GM10266 (cell line): ENCODE results near the gene XYLT1.

Experiments
- DNase-seq: peaks from one replicate; pipeline ENCODE4 v3.0.0; 2012; ENCODE audit errors: extremely low spot score
- TF ChIP-seq, protein P1 (sequence below): IDR thresholded peaks from 2 replicates; pipeline ENCODE4 v1.5.1; 2012; ENCODE audit warnings: mild to moderate bottlenecking, low read depth; ENCODE audit not compliant: control insufficient read depth, insufficient read depth; ENCODE audit errors: missing control alignments

Gene XYLT1

DNA sequence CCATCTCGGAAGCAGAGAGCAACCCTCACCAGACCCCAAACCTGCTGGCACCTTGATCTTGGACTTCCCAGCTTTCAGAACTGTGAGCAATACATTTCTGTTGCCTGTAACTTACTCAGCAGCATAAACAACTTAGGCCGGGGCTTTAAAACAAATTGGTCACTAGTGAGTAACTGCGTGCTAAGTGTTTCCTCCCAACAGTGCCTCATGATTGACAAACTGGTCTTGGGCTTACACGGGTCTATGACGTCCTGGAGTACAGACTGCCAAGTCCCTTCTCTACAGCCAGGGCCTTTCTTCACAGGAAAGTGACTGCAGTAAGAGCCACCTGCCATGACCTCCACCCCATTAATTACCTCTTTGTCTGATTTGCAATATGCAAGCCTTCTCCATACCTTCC is 136.7 kb downstream of the XYLT1 start:
- no peak for DNase-seq

DNA sequence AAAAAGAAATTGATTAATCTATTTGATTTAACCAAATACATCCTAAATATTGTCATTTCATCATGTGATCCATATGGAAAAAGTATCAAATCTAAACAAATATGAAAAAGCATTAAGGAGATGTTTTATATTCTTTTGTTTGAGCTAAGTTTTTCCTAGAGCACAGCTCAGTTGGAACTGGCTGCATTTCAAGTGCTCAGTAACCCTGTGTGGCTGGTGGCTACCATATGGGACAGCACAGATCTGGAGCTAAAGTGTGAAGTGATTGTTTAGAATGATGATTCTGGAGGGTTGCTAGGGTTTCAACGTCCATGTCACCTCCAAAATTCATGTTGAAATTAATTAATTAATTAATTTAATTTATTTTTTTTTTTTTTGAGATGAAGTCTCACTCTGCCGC is 137.5 kb downstream of the XYLT1 start:
- DNase-seq, result no peak

More for the DNA sequence above, 136.7 kb downstream of the XYLT1 start:
- TF ChIP-seq, protein P1, sequence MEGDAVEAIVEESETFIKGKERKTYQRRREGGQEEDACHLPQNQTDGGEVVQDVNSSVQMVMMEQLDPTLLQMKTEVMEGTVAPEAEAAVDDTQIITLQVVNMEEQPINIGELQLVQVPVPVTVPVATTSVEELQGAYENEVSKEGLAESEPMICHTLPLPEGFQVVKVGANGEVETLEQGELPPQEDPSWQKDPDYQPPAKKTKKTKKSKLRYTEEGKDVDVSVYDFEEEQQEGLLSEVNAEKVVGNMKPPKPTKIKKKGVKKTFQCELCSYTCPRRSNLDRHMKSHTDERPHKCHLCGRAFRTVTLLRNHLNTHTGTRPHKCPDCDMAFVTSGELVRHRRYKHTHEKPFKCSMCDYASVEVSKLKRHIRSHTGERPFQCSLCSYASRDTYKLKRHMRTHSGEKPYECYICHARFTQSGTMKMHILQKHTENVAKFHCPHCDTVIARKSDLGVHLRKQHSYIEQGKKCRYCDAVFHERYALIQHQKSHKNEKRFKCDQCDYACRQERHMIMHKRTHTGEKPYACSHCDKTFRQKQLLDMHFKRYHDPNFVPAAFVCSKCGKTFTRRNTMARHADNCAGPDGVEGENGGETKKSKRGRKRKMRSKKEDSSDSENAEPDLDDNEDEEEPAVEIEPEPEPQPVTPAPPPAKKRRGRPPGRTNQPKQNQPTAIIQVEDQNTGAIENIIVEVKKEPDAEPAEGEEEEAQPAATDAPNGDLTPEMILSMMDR, result no peak

DNA sequence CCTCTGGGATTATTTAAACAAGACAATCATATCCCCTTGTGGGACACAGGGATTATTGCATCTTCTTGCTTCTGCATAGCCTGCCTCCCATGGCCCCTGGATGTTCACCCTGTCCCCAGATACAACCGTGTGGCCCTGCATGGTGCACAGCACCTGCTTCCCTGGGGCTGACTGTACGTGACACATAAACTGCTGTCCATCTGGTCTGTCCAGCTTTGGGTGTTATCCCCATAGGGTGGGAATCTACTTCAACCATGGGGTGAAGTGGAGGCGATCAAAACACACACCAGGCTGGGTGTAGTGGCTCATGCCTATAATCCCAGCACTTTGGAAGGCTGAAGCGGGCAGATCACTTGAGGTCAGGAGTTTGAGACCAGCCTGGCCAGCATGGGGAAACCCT is 138.8 kb downstream of the XYLT1 start:
- no peak for DNase-seq
- TF ChIP-seq, protein P1, result no peak

More for the DNA sequence above, 137.5 kb downstream of the XYLT1 start:
- TF ChIP-seq, protein P1, result no peak

DNA sequence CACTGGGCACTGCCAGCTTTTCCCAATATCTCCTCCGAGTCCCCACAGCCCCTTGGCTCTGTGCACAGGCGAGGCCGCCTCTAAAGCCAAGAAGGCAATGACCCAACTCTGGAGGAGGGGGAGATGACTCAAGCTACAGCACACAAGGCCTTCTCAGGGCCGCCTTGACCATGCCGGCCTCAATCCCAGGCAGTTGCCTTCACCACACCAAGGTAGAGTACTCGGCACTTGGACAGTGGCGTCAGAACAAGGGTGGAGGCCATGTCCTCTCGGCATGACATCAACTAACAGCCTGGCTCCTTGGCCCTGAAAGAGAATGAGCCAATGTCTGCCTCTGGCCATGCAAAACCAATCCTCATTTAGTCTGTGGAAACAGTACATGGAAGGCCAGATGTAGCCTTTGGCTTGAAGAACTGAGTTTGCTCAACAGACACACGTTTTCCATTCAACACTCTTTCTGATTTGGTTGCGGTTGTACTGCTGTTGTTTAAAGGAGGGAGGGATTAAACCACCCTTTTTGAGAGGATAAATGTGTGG is 139.6 kb downstream of the XYLT1 start:
- no peak for DNase-seq

DNA sequence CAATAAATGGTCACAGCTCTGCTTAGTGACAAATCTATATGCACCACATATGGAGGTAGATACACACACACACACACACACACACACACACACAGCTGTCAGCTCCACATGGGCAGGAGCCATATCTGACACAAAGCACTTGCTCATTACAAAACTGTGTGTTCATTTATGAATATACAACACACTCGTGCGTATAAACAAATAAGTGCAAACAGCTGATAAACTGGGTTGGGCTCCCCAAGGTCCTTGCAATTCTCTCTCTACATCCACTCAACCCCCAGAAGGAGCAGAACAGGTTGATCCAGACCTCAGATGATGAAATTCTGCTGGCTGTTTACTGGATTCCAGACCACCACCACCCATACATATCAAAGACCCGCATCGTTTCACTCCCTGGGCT is 140.7 kb downstream of the XYLT1 start:
- TF ChIP-seq, protein P1, result no peak
- DNase-seq, result no peak

More for the DNA sequence above, 139.6 kb downstream of the XYLT1 start:
- TF ChIP-seq, protein P1, result no peak

DNA sequence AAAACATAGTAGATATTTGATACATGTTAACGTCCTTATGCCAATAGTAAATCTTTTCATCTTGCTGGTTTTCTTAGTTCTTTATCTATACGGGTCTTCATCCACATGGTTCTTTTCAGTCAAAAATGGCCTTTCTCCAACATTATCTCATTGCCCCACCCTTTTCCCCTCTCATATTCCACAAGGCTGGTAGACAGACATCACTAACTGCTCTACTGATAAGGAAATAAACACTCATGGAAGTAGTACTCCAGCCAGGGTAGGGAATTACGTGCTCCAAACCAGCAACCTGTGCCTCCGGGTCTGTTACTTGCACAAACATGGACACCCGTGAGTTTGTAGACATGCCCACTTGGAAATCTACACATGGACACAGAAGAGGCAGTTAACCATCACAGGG is 141.4 kb downstream of the XYLT1 start:
- no peak for DNase-seq
- TF ChIP-seq, protein P1, result no peak

DNA sequence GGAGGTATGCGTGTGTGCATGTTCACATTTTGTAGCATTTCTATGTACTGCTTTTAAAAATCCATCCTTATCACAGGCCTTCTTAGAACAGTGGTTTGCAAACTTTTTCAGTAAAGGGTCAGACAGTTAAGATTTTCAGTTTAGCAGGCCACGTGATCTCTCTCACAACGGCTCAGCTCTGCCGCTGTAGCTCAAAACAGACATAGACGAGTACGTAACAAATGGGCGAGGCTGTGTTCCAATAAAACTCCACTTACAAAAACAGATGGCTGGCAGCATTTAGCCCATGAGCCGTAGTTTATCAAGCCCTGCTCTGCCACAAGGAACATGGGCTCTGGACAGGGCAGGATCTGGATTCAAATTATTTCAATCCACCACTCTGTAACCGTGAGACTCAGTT is 141.8 kb downstream of the XYLT1 start:
- TF ChIP-seq, protein P1, result no peak
- DNase-seq, result no peak
